ENCODE results near the gene LUC7L.

DNA sequence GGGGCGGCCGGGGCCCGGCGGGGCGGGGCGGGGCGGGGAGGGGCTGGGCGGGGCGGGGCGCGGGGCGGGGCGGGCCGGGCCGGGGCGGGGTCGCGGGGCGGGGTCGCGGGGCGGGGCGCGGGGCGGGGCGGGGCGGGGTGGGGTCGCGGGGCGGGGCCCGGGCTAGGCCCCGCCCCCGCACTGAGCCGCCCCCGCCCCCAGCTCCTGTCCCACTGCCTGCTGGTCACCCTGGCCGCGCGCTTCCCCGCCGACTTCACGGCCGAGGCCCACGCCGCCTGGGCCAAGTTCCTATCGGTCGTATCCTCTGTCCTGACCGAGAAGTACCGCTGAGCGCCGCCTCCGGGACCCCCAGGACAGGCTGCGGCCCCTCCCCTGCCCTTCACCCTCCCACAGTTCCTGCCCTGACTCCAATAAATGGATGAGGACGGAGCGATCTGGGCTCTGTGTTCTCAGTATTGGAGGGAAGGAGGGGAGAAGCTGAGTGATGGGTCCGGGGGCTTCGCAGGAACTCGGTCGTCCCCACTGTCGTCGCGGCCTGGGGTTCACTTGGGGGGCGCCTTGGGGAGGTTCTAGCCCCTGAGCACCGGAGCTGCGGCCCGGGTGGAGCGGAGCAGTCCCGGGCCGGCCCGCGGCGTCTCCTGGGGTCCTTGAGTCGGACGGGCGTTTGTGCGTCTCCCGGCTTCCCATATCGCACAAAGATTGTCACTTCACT, 64.3 kb downstream of the LUC7L start:
- TF ChIP-seq TEAD4 (IDR thresholded peaks at IDR 0.05) (no peak), NFIC (IDR thresholded peaks at IDR 0.05) (no peak), CEBPB (IDR thresholded peaks at IDR 0.05) (no peak), EP300 (IDR thresholded peaks at IDR 0.05; ENCODE audit: borderline replicate concordance) (no peak)
